ENCODE data around the gene APOO. TPM values are rescaled to one million over a fixed set of nuclear protein-coding genes. Genes with fewer than 3 reads are reported as not detected.

Gene APOO
- total and polyA plus RNA-seq, 10 donors = 5.8 to 18.0 (median 11.9) TPM

DNA sequence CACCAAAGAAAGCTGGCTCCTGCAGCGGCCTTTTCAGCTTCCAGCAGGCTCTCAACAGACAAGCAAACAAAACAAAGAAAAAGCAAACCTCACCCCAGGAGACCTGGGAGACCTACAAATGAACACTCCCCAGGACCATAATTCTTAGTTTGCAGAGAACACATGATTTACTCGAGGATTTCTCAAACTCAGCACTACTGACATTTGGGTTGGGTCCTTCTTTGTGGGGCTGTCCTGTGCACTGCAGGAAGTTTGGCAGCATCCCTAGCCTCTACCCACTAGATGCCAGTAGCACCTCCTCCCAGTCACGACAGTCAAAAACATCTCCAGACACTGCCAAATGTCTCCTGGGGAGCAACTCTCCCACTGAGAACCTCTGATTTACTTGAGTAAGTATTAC lies 21.9 kb downstream of the APOO start:
- Histone ChIP-seq H3K27ac (peak overlapping the region in 1 of 8 donors; percentile 61), H3K27me3 (replicated peaks in 1 of 7) (no peaks in the 10 kb centered on the region), H3K4me3 (no peak overlapping the region), H3K36me3 (no peaks in the 10 kb centered on the region), H3K4me1 (peaks cover 0 to 5% (median 0%) of the 10 kb centered on the region in 6 donors), H3K9me3 (no peaks in the 10 kb centered on the region)
- TF ChIP-seq POLR2A (IDR thresholded peaks at IDR 0.05) (no peak), POLR2AphosphoS5 (IDR thresholded peaks at IDR 0.05) (no peak)
- TF ChIP-seq, protein P1, sequence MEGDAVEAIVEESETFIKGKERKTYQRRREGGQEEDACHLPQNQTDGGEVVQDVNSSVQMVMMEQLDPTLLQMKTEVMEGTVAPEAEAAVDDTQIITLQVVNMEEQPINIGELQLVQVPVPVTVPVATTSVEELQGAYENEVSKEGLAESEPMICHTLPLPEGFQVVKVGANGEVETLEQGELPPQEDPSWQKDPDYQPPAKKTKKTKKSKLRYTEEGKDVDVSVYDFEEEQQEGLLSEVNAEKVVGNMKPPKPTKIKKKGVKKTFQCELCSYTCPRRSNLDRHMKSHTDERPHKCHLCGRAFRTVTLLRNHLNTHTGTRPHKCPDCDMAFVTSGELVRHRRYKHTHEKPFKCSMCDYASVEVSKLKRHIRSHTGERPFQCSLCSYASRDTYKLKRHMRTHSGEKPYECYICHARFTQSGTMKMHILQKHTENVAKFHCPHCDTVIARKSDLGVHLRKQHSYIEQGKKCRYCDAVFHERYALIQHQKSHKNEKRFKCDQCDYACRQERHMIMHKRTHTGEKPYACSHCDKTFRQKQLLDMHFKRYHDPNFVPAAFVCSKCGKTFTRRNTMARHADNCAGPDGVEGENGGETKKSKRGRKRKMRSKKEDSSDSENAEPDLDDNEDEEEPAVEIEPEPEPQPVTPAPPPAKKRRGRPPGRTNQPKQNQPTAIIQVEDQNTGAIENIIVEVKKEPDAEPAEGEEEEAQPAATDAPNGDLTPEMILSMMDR (IDR thresholded peaks at IDR 0.05 in 8 of 11, conservative IDR thresholded peaks at IDR 0.05 in 3 of 11) = no peak
- 61 to 84% (median 78%) methylated on average over 3 of the region's 3 CpGs for WGBS, 5 donors
- intact Hi-C loops (cut with DNase I; ENCODE audit: low total_unique reads) = no loop called here
- no peak for DNase-seq

GRCh38 chrX:23884427-23885024 lies 23.2 kb downstream of the APOO start:
- Histone ChIP-seq H3K4me3 (no peak overlapping the region), H3K4me1 (peaks cover 0 to 5% (median 0%) of the 10 kb centered on the region in 6 donors), H3K9me3 (no peaks in the 10 kb centered on the region), H3K27ac (peak overlapping the region in 4 of 8 donors; percentile 4 to 61 (median 42)), H3K27me3 (replicated peaks in 1 of 7) (no peaks in the 10 kb centered on the region), H3K36me3 (no peaks in the 10 kb centered on the region)
- DNase-seq = no peak
- 34 to 52% (median 45%) methylated on average over 4 of the region's 4 CpGs for WGBS, 5 donors
- intact Hi-C loops (cut with DNase I; ENCODE audit: low total_unique reads) = no loop called here
- no peak for TF ChIP-seq POLR2A (IDR thresholded peaks at IDR 0.05)
- TF ChIP-seq, protein P1 (IDR thresholded peaks at IDR 0.05 in 8 of 11, conservative IDR thresholded peaks at IDR 0.05 in 3 of 11) = no peak
- TF ChIP-seq POLR2AphosphoS5 (IDR thresholded peaks at IDR 0.05) = no peak

DNA sequence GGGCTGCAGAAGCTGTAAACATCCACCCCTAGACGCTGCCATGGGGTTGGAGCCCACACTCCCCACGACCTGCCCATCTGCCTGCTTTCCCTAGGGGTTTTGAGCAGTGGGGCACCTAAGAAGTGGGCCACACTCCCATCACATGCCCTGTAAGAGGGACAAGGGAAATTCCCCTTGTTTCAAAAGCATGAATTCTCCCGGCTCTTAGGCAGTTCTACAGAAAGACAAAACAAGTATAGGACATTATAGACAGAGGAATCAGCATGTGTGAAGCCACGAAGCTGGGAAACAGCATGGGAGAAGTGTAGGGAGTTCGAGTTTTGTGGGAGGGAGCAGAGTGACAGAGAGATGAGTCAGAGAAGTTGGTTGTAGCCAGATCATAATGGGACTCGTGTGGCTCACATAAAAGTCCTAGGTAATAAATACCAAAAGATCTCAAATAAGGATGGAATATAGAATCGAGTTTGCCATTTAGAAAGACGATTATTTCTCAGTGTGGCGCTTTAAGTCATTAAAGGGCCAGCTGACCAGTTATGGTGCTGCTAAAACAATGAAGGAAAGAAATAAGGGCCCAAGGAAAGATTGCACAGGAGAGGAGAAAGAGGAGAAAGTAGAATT lies 23.9 kb downstream of the APOO start:
- Histone ChIP-seq H3K36me3 (no peaks in the 10 kb centered on the region), H3K9me3 (no peaks in the 10 kb centered on the region), H3K4me3 (no peak overlapping the region), H3K27me3 (replicated peaks in 1 of 7) (no peaks in the 10 kb centered on the region), H3K27ac (peak overlapping the region in 3 of 8 donors; percentile 23 to 61 (median 60)), H3K4me1 (peaks cover 0 to 5% (median 0%) of the 10 kb centered on the region in 6 donors)
- intact Hi-C loops (cut with DNase I; ENCODE audit: low total_unique reads) = no loop called here
- TF ChIP-seq POLR2AphosphoS5 (IDR thresholded peaks at IDR 0.05) (no peak), POLR2A (IDR thresholded peaks at IDR 0.05) (no peak)
- TF ChIP-seq, protein P1 (IDR thresholded peaks at IDR 0.05 in 8 of 11, conservative IDR thresholded peaks at IDR 0.05 in 3 of 11) = no peak
- WGBS, 5 donors = 52 to 78% (median 71%) methylated on average over 9 of the region's 9 CpGs
- no peak for DNase-seq

DNA sequence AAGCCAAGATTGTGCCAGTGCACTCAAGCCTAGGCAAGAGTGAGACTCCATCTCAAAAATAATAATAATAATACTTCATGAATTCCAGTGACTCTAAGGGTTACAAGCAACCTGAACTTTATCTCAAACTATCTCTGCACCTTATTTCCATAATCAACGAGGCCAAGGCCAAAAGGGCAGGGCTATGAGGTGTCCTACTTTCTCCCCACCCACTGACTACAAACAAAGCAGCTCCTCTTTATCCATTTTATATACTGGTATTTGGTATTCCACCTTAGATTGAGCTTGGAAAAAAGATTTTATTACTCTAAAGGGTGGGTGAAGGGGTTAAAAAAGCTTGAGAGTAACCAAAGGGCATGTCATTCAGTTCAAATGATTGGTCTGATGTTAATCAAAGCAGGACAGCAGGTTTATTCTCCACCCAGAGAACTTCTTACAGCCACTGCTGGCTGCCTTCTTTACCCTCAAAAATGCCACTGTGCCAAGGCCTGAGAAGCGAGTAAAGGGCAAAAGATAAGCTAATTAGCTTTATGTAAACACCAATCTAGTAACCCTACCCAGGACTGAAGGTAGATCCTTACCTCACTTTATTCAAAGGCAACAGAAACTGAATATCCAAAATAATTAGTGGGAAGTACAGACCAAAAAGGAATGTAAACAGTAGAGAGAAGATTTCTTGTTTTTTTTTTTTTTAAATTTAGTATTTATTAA lies 28.2 kb downstream of the APOO start:
- Histone ChIP-seq H3K27ac (no peak overlapping the region), H3K4me3 (no peak overlapping the region), H3K36me3 (peaks cover 0 to 7% (median 0%) of the 10 kb centered on the region in 6 donors), H3K9me3 (no peaks in the 10 kb centered on the region), H3K4me1 (peaks cover 0 to 5% (median 0%) of the 10 kb centered on the region in 6 donors), H3K27me3 (replicated peaks in 1 of 7) (no peaks in the 10 kb centered on the region)
- TF ChIP-seq POLR2AphosphoS5 (IDR thresholded peaks at IDR 0.05) (no peak), POLR2A (IDR thresholded peaks at IDR 0.05) (no peak)
- TF ChIP-seq, protein P1 (IDR thresholded peaks at IDR 0.05 in 8 of 11, conservative IDR thresholded peaks at IDR 0.05 in 3 of 11) = no peak
- no peak for DNase-seq
- intact Hi-C loops (cut with DNase I; ENCODE audit: low total_unique reads) = no loop called here
- 47 to 81% (median 78%) methylated on average over 2 of the region's 2 CpGs for WGBS, 5 donors

Data from spleen (tissue), 11 donors.